ENCODE measurements around the gene FAM168B.
A peak's percentile ranks its signal among the peaks of the same experiment; 100 is the strongest.

The FAM168B gene

DNA sequence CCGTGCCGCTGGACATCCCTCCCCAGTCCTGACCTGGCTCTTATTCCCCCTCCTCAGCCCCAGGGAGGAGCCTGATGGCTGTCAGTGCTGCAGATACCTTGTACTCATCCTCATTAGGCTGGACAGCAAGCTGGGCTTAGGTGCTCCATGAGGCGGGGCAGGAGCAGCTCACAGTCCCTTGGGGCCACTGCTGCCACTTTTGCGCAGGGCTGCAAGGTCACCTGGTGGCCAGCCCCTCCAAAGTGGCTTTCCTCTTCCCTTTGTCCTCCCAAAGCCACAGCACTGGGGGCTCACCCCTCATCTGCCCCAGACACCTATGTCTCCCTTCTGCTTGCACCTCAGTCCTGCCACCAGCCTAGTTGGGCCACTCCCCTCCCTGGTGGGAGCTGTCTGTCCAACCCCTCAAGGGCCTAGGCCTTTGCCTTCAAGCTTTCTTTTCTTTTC, 60.8 kb downstream of the FAM168B start:
- no peak for TF ChIP-seq GATA3 (IDR thresholded peaks at IDR 0.05; ENCODE audit: low read depth, low read length)
- TF ChIP-seq GATA2 (IDR thresholded peaks at IDR 0.05; ENCODE audit: low read depth, low read length) = no peak

DNA sequence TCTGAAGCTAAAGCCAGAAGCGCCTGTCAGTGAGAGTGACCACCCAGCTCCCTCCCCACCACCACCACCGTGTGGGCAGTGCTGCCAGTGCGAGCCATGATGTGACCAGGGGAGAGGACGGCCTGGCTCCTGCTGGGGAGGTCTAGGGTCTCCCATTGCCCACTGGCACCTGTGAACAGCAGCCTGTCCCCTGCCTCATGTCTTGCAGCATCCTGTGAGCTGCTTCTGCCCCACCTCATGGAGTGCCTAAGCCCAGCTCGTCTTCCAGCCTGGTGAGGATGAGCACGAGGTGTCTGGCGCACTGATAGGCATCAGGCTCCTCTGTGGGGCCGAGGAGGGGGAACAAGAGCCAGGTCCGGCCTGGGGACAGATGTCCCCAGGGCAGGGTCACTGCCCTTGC, 61.4 kb downstream of the FAM168B start:
- peak; percentile 24; the same call in 1 of the 2 replicates for TF ChIP-seq GATA2 (IDR thresholded peaks at IDR 0.05; ENCODE audit: low read depth, low read length)
- TF ChIP-seq GATA3 (IDR thresholded peaks at IDR 0.05; ENCODE audit: low read depth, low read length) = no peak

DNA sequence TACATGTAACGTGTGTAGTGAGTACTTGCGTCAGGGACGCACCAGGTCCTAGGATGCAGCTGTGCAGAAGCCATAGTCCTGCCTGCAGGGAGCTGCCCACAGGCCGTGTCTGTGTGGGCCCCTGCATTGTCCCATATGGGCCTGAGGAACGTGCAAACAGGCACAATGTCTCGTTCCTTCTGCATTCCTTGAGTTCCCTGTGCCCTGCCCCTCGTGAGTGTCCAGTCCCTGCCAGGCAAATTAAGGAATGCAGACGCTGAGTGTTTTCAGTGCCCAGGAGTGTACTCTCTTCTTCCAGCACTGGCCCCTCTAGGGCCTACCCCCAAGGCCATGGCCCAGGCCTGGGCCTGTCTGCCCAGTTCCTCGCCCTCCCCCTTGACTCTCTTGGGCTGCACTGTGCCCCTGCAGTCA, 61.8 kb downstream of the FAM168B start:
- TF ChIP-seq GATA3 (IDR thresholded peaks at IDR 0.05; ENCODE audit: low read depth, low read length) (no peak), GATA2 (IDR thresholded peaks at IDR 0.05; ENCODE audit: low read depth, low read length) (no peak)

DNA sequence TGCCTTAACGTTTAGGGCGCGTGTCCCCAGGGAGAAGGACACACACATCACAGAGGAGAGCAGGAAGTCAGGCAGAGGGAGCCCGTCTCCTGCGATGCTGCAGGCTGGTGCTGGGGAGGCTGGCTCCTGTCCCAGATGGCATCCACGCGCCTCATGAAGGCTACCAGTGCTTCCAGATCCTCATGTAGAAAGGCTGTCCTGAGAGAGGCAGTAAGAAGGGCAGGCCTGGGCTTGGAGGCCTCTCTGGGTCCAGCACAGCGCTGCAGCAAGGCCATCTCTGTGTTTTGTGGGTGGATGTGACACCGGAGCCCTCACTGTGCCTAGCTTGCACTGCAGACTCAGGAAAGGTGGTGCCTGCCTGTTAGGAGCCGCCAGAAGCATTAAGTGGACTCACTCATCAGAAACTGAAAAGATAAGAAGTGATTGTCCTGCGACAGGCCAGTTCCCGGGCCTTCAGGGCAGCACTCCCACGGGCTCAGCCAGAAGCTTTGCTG, 62.7 kb downstream of the FAM168B start:
- TF ChIP-seq GATA3 (IDR thresholded peaks at IDR 0.05; ENCODE audit: low read depth, low read length) (no peak), GATA2 (IDR thresholded peaks at IDR 0.05; ENCODE audit: low read depth, low read length) (0 out of 2 replicates have a peak, but pooled peaks have one; percentile 35)

DNA sequence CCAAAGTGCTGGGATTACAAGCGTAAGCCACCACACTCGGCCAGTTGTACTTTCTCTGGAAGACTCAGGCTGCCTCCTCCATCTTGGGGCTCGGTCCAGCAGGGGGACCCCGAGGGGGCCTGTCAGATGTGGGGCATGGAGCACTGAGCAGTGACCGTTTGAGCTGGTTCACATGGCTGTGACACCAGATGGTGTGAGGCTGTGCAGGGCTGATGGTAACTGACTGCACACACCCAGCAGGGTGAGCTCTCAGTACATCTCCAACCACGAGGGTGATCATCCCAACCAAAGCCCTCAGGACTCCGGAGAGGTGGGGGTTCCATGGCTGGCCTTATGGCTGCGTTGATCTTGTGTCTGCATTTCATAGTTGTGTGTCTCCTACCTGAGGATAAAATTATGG, 63.4 kb downstream of the FAM168B start:
- TF ChIP-seq GATA2 (IDR thresholded peaks at IDR 0.05; ENCODE audit: low read depth, low read length) = no peak
- no peak for TF ChIP-seq GATA3 (IDR thresholded peaks at IDR 0.05; ENCODE audit: low read depth, low read length)

DNA sequence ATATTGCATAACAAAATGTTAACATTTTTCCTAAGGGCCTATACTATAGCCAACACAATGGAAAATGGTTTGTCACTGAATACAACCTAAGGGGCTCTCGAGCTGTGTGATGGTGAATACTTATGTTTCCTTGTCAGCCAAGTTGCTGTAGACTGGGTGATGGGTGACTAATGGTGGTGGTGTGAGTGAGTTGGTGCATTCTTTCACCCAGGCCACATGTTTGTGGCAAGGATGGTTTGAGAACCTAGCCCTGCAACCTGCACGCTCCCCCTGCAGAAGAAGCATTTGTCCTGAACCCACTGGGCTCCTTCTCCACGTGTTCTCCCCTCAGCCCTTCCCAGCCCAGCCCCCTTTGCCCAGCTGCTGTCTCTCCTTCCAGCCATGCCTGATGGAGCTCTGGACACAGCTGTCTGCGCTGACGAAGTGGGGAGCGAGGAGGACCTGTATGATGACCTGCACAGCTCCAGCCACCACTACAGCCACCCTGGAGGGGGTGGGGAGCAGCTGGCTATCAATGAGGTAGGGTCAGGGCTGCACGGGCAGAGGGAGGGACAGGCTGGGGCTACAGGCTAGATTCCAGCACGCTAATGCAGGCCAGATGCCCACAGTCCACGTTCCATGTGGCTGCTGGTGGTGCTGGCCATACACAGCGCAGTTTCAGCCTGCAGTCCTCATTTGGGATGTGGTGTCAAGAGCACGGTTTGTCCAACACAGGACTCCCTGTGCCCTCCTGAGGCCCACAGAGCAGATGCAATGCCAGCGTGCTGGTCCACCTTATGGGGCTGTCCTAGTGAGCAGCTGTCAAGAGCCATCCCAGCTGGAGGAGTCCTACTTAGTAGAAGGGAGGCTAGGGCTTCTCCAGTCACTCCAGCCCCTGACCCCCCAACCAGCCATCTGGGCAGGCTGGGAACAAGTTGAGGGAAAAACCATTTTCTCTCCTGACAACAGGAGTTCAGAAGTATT, 65.4 kb downstream of the FAM168B start:
- TF ChIP-seq GATA2 (IDR thresholded peaks at IDR 0.05; ENCODE audit: low read depth, low read length) (no peak), GATA3 (IDR thresholded peaks at IDR 0.05; ENCODE audit: low read depth, low read length) (no peak)

DNA sequence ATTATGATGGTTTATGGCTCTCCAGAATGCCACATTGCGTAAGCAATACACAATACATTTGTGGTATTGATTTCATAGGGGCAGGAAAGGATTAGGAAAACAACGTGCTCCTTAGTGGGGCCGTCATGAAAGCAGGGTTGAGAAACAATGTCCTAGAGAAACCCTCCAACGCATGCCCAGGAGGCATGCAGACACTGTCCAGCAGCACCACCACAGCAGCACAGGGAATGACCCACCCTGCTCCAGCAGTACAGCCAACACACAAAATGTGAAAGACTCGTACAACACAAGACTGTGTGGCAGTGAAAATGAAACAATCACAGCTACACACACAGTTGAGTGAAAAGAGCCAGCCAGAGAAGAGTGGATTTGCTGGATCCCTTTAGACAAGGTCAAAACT, 66.3 kb downstream of the FAM168B start:
- no peak for TF ChIP-seq GATA2 (IDR thresholded peaks at IDR 0.05; ENCODE audit: low read depth, low read length)
- no peak for TF ChIP-seq GATA3 (IDR thresholded peaks at IDR 0.05; ENCODE audit: low read depth, low read length)

DNA sequence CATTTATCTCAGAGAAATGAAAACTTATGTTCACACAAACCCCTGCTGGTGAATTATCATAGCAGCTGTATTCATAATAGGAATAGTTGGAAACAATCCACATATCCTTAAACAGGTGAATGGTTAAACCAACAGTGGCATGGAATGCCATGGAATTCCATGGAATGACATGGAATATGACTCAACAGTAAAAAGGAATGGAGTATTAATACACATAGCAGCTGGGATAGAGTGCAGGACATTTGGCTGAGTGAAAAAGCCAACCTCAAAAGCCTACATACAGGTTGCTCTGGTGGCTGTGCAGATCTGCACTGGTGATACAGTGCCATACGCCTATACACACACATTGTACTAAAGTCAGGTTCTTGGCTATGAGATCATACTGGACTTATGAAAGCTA, 69.5 kb downstream of the FAM168B start:
- TF ChIP-seq GATA3 (IDR thresholded peaks at IDR 0.05; ENCODE audit: low read depth, low read length) (no peak), GATA2 (IDR thresholded peaks at IDR 0.05; ENCODE audit: low read depth, low read length) (no peak)

DNA sequence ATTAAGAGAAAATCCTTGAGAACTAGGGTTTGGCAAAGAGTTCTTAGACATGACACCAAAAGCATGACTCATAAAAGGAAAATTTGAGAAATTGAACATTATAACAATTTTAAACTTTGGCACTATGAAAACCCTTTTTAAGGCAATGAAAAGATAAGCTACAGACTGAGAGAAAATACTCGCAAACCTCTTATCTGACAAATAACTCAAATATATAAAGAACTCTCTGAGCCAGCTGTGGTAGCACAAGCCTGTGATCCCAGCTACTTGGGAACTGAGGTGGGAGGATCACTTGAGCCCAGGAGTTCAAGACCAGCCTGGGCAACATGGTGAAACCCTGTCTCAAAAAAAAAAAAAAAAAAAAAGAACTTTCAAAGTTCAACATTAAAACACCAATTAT, 70.5 kb downstream of the FAM168B start:
- no peak for TF ChIP-seq GATA3 (IDR thresholded peaks at IDR 0.05; ENCODE audit: low read depth, low read length)
- TF ChIP-seq GATA2 (IDR thresholded peaks at IDR 0.05; ENCODE audit: low read depth, low read length) = no peak

DNA sequence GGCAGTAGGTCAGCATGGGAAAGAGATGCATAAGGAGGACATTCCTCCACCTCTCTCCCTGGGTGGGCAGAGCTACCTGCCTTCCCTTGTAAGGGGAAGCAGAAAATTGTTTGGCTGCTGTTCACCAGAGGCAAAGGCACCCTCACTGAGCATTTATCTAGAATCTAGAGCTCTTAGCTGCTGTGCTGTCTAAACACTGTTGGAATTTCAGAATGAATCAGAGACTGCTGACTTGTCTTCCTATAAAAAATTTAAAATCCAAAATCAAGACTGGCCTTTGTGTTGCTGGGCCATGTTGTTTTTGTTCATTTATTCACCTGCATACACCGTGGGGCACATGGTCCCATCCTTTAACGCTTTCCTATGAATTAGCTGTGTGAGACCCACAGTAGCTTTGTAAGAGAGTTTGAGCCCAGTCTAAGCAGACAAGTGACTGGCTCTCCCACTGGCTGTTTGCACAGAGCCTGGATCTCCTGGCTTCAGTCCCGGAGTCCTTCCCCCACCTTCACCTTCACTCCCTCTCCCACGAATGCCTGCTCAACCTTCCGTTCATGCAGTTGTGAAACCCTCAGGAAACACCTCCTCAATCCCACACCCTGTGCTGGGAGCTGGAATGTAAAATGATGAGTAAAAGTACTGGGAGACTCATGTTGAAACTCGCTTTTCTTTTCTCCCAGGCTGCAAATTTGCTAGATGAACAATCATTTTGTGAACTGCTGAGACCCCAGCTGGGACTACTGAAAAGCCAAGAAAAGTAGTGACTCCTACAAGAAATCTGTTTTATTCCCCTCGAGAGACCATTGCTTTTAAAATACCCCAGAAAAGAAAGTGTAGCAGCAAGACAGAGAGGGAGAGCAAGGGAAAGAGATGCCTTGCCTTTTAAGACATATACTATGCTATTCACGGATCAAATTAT, 76.2 kb downstream of the FAM168B start:
- no peak for TF ChIP-seq GATA3 (IDR thresholded peaks at IDR 0.05; ENCODE audit: low read depth, low read length)
- TF ChIP-seq GATA2 (IDR thresholded peaks at IDR 0.05; ENCODE audit: low read depth, low read length) = no peak

DNA sequence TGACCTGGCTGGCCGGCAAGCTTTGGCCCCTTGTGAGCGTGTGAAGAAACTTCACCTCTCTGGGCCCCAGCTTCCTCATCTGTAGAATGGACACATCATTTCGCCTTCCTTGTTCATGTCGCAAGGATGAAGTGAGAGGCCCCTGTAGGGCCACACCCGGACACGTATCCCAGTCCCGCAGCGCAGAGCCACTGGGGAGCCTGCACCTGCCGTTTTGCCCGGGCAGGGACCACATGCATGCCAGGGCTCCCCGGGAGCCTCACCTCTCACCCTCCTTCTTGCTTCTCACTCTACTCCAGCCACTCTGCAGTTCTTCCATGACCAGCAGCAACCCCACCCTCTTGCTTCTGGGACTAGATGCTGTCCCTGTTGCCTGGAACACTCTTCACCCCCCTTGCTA, 77.5 kb downstream of the FAM168B start:
- TF ChIP-seq GATA2 (IDR thresholded peaks at IDR 0.05; ENCODE audit: low read depth, low read length) = no peak
- no peak for TF ChIP-seq GATA3 (IDR thresholded peaks at IDR 0.05; ENCODE audit: low read depth, low read length)

DNA sequence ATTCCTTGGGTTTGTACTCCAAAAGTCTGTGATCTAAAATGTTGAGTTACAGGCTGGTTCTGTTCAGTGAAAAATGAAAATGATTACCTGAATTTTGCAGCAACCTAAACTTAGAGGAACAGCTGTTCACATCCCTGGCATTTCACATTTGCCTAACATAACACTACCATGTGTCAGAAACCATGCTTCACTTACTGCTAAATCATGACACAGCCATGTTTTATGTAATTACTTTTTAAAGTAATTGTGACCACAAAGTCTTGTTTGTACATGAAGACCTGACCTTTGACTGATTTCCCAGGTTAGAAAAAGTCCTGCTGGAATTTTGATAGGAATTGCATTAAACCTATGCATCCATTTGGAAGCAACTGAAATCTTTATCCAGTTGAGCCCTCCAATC, 79.1 kb downstream of the FAM168B start:
- TF ChIP-seq GATA3 (IDR thresholded peaks at IDR 0.05; ENCODE audit: low read depth, low read length) (no peak), GATA2 (IDR thresholded peaks at IDR 0.05; ENCODE audit: low read depth, low read length) (no peak)

DNA sequence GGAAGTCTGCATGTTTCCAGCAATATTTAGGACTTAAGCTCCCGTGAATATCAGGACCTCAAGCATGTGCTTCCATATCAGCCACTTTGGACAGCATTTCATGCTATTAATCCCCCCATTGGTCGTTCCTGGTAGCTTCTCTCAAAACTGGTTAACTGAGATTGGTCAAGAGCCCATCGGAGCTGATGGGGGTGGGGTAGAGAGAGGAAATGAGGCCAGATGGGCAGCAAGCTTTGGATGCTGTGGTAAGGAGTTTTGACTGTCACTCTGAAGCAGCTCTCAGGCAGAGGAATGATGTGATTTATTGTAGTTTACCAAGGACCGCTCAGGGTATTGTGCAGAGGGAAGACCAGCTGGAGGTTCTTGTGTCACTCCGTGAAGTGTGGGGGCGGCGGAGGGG, 81.8 kb downstream of the FAM168B start:
- TF ChIP-seq GATA2 (IDR thresholded peaks at IDR 0.05; ENCODE audit: low read depth, low read length) (no peak), GATA3 (IDR thresholded peaks at IDR 0.05; ENCODE audit: low read depth, low read length) (no peak)

DNA sequence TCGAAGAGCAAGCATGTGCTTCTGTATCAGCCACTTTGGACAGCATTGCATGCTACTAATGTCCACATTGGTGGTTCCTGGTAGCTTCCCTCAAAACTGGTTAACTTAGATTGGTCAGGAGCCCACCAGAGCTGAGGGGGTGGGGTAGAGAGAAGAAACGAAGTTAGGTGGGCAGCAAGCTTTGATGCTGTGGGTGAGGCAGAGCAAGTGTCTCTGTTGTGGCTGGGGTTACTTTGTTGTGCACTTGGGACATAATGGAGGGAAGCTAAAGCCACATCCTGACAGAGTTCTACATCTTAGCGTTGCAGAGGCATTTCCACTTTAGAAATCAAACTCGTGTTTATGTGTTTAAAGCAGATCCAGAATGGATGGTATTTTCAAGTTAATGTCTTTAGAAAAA, 82.7 kb downstream of the FAM168B start:
- no peak for TF ChIP-seq GATA3 (IDR thresholded peaks at IDR 0.05; ENCODE audit: low read depth, low read length)
- TF ChIP-seq GATA2 (IDR thresholded peaks at IDR 0.05; ENCODE audit: low read depth, low read length) = no peak
